GM12878 (cell line): Measurements from ENCODE around the gene PARP2. TPM values are rescaled to one million over a fixed set of nuclear protein-coding genes. Genes with fewer than 3 reads are reported as not detected.
A peak's percentile ranks its signal among the peaks of the same experiment; 100 is the strongest.

ENCODE experiments used
- CREB1 ChIP-seq: IDR thresholded peaks from 2 replicates; pipeline ENCODE4 v1.6.1; 2012; ENCODE audit warnings: low read depth, mild to moderate bottlenecking, inconsistent platforms
- CREM ChIP-seq: IDR thresholded peaks from 2 replicates; pipeline ENCODE4 v1.6.1; 2014; ENCODE audit warnings: antibody characterized with exemption, low read depth
- ESRRA ChIP-seq: IDR thresholded peaks from 2 replicates; pipeline ENCODE4 v1.6.1; 2012; ENCODE audit warnings: mild to moderate bottlenecking, low read length, improper control_type of control experiment
- HDAC2 ChIP-seq: fragments of 200-600 bp; sonication (generic); IDR thresholded peaks from 2 replicates; pipeline ENCODE4 v1.6.1; 2017
- JUNB ChIP-seq: IDR thresholded peaks from 2 replicates; pipeline ENCODE4 v1.6.1; 2016; ENCODE audit warnings: antibody characterized with exemption, mild to moderate bottlenecking
- KAT2A ChIP-seq: conservative IDR thresholded peaks from 2 replicates; pipeline ENCODE4 v1.6.1; 2011; ENCODE audit warnings: low read depth, low read length; ENCODE audit not compliant: control insufficient read depth
- NR2F1 ChIP-seq: fragments of 450-650 bp; conservative IDR thresholded peaks from 2 replicates; pipeline ENCODE4 v1.6.1; 2017; ENCODE audit warnings: mild to moderate bottlenecking
- PAX5 ChIP-seq: IDR thresholded peaks from 2 replicates; pipeline ENCODE4 v1.6.1; 2011; ENCODE audit warnings: low read depth, low read length, borderline replicate concordance
- POU2F2 ChIP-seq: IDR thresholded peaks from 3 replicates; pipeline ENCODE4 v1.6.1; 2011; ENCODE audit warnings: low read depth, mild to moderate bottlenecking, low read length, borderline replicate concordance
- SIN3A ChIP-seq: IDR thresholded peaks from 2 replicates; pipeline ENCODE4 v1.6.1; 2012; ENCODE audit warnings: low read depth, low read length, improper control_type of control experiment
- SMAD5 ChIP-seq: IDR thresholded peaks from 2 replicates; pipeline ENCODE4 v1.6.1; 2016; ENCODE audit warnings: antibody characterized with exemption, low read depth
- SMC3 ChIP-seq: IDR thresholded peaks from 2 replicates; pipeline ENCODE4 v1.6.1; 2011; ENCODE audit warnings: low read length, improper control_type of control experiment, borderline replicate concordance
- SUPT20H ChIP-seq: IDR thresholded peaks from 2 replicates; pipeline ENCODE4 v1.6.1; 2011; ENCODE audit warnings: low read depth, mild to moderate bottlenecking, low read length, moderate library complexity, borderline replicate concordance; ENCODE audit not compliant: control insufficient read depth
- SUZ12 ChIP-seq: fragments of 200-600 bp; sonication (generic); IDR thresholded peaks from one replicate; pipeline ENCODE4 v1.6.1; 2018; ENCODE audit warnings: antibody characterized with exemption, mild to moderate bottlenecking; ENCODE audit not compliant: unreplicated experiment
- TARDBP ChIP-seq: IDR thresholded peaks from 2 replicates; pipeline ENCODE4 v1.6.1; 2016; ENCODE audit warnings: borderline replicate concordance
- YY1 ChIP-seq: IDR thresholded peaks from 2 replicates; pipeline ENCODE4 v1.6.1; 2011; ENCODE audit warnings: low read depth, mild to moderate bottlenecking, low read length
- ZNF217 ChIP-seq: fragments of 450-650 bp; IDR thresholded peaks from 2 replicates; pipeline ENCODE4 v1.6.1; 2017; ENCODE audit warnings: antibody characterized with exemption, mild to moderate bottlenecking
- ZNF24 ChIP-seq: fragments of 450-650 bp; IDR thresholded peaks from 2 replicates; pipeline ENCODE4 v1.6.1; 2017; ENCODE audit warnings: antibody characterized with exemption, mild to moderate bottlenecking
- ZNF592 ChIP-seq: fragments of 450-650 bp; IDR thresholded peaks from 2 replicates; pipeline ENCODE4 v1.6.1; 2017; ENCODE audit warnings: mild to moderate bottlenecking, moderate library complexity
- polyA plus RNA-seq, 11 experiments: library from polyadenylated mRNA; depleted of rRNA in 4 of 11; unstranded in 6 of 11; stranded (reverse) in 5 of 11; fragments of >200 nt; fragmentation: Nextera tagmentation in 4 of 11; fragmentation: Illumina TruSeq in 1 of 11; extraction: Ambion mirVana in 4 of 11; extraction: Trizol in 1 of 11; gene quantifications; 1 replicate in 1 of 11; 2 replicates in 10 of 11; pipeline versions ENCODE4 v1.2.1 to v1.2.3, GENCODE V29; 2011 to 2016; ENCODE audit warnings: inconsistent platforms in 2 of 11, missing spikeins in 2 of 11, low read depth in 1 of 11
- total RNA-seq, 4 experiments: library from RNA; depleted of rRNA in 3 of 4; stranded (reverse); fragments of >200 nt in 3 of 4; fragmentation: Illumina TruSeq in 1 of 4; extraction: Trizol in 1 of 4; gene quantifications; 2 replicates each; pipeline versions ENCODE4 v1.2.1 to v1.2.3, GENCODE V29; 2013 to 2021
- TF ChIP-seq, protein P1 (sequence below): fragments of 450-650 bp; IDR thresholded peaks from 2 replicates; pipeline ENCODE4 v1.6.1; 2016; ENCODE audit warnings: mild to moderate bottlenecking
- TF ChIP-seq, protein P2 (sequence below): IDR thresholded peaks from 2 replicates; pipeline ENCODE4 v1.6.1; 2011; ENCODE audit warnings: borderline replicate concordance, low read depth, mild to moderate bottlenecking, moderate library complexity, low read length; ENCODE audit not compliant: insufficient read depth, poor library complexity, severe bottlenecking
- TF ChIP-seq, protein P3 (sequence below): fragments of 450-650 bp; IDR thresholded peaks from 2 replicates; pipeline ENCODE4 v1.6.1; 2017; ENCODE audit warnings: mild to moderate bottlenecking, moderate library complexity

Gene PARP2
- total and polyA plus RNA-seq, 10 of the 15 experiments (the other 5 are each of a cell fraction or from before 2014, with no cell fraction given): 26.7 to 75.4 (median 42.3) TPM

- TF ChIP-seq SMAD5: no peak
- no peak for TF ChIP-seq SUPT20H
- TF ChIP-seq SIN3A: no peak
- no peak for TF ChIP-seq TARDBP
- TF ChIP-seq, protein P1, sequence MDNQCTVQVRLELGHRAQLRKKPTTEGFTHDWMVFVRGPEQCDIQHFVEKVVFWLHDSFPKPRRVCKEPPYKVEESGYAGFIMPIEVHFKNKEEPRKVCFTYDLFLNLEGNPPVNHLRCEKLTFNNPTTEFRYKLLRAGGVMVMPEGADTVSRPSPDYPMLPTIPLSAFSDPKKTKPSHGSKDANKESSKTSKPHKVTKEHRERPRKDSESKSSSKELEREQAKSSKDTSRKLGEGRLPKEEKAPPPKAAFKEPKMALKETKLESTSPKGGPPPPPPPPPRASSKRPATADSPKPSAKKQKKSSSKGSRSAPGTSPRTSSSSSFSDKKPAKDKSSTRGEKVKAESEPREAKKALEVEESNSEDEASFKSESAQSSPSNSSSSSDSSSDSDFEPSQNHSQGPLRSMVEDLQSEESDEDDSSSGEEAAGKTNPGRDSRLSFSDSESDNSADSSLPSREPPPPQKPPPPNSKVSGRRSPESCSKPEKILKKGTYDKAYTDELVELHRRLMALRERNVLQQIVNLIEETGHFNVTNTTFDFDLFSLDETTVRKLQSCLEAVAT: 0 out of 2 replicates have a peak, but pooled peaks have one; percentile 54
- peak; percentile 86; the same call in 1 of the 2 replicates for TF ChIP-seq PAX5
- TF ChIP-seq KAT2A: no peak
- TF ChIP-seq ZNF592: no peak
- TF ChIP-seq NR2F1: peak; percentile 93
- peak; percentile 54 for TF ChIP-seq JUNB
- TF ChIP-seq CREM: peak; percentile 60
- no peak for TF ChIP-seq SMC3
- TF ChIP-seq ESRRA: no peak
- peak; percentile 54; the same call in 1 of the 3 replicates for TF ChIP-seq POU2F2
- TF ChIP-seq ZNF217: peak; percentile 68; the same call in 1 of the 2 replicates
- no peak for TF ChIP-seq SUZ12
- TF ChIP-seq YY1: no peak
- TF ChIP-seq HDAC2: no peak
- TF ChIP-seq, protein P2, sequence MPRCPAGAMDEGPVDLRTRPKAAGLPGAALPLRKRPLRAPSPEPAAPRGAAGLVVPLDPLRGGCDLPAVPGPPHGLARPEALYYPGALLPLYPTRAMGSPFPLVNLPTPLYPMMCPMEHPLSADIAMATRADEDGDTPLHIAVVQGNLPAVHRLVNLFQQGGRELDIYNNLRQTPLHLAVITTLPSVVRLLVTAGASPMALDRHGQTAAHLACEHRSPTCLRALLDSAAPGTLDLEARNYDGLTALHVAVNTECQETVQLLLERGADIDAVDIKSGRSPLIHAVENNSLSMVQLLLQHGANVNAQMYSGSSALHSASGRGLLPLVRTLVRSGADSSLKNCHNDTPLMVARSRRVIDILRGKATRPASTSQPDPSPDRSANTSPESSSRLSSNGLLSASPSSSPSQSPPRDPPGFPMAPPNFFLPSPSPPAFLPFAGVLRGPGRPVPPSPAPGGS: peak; percentile 75
- TF ChIP-seq, protein P3, sequence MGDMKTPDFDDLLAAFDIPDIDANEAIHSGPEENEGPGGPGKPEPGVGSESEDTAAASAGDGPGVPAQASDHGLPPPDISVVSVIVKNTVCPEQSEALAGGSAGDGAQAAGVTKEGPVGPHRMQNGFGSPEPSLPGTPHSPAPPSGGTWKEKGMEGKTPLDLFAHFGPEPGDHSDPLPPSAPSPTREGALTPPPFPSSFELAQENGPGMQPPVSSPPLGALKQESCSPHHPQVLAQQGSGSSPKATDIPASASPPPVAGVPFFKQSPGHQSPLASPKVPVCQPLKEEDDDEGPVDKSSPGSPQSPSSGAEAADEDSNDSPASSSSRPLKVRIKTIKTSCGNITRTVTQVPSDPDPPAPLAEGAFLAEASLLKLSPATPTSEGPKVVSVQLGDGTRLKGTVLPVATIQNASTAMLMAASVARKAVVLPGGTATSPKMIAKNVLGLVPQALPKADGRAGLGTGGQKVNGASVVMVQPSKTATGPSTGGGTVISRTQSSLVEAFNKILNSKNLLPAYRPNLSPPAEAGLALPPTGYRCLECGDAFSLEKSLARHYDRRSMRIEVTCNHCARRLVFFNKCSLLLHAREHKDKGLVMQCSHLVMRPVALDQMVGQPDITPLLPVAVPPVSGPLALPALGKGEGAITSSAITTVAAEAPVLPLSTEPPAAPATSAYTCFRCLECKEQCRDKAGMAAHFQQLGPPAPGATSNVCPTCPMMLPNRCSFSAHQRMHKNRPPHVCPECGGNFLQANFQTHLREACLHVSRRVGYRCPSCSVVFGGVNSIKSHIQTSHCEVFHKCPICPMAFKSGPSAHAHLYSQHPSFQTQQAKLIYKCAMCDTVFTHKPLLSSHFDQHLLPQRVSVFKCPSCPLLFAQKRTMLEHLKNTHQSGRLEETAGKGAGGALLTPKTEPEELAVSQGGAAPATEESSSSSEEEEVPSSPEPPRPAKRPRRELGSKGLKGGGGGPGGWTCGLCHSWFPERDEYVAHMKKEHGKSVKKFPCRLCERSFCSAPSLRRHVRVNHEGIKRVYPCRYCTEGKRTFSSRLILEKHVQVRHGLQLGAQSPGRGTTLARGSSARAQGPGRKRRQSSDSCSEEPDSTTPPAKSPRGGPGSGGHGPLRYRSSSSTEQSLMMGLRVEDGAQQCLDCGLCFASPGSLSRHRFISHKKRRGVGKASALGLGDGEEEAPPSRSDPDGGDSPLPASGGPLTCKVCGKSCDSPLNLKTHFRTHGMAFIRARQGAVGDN: no peak; the same call in 1 of the 2 replicates
- TF ChIP-seq CREB1: peak; percentile 43; the same call in 1 of the 2 replicates
- no peak for TF ChIP-seq ZNF24
These were observed 48.4 kb upstream of the PARP2 start (continued) for GRCh38 chr14:20295067-20295466.
